ENCODE data around the gene KDM4C. TPM values are rescaled to one million over a fixed set of nuclear protein-coding genes. Genes with fewer than 3 reads are reported as not detected.

The KDM4C gene
- polyA plus RNA-seq, 1 donor (not counting 4 experiments of a cell fraction or from before 2014, with no cell fraction given) = 17.2 TPM

DNA sequence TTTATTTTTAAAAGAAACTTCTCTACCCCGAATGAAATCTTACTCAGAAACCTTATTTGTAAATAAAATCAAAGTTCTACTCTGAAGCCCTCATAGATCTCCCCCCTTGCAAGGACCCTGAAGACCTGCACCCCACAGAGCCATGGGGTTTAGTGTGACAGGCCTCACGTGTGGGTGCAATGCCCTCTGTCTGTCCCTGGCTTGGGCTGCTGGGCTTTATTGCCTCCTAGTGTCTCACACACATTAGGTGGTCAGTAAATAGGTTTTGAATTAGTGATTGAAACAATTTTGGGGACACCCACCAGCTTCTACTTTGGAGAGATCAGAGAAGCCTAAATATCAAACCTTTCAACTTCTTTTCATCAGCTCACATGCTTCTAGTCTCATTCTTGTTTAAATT, 403.7 kb downstream of the KDM4C start:
- Histone ChIP-seq H3K36me3 (ENCODE audit: control insufficient read depth in 2 of 2, extremely low read depth in 1 of 2, insufficient read depth in 2 of 2, low read length in 2 of 2) (no peaks in the 10 kb centered on the region), H3K4me2 (ENCODE audit: control insufficient read depth, extremely low read depth, insufficient read depth, low read depth, low read length) (no peak overlapping the region), H3K9me1 (ENCODE audit: control insufficient read depth, extremely low read depth, insufficient read depth, low read length) (no peaks in the 10 kb centered on the region), H3K9ac (ENCODE audit: control insufficient read depth, extremely low read depth, insufficient read depth, low read length) (no peak overlapping the region), H2AFZ (ENCODE audit: control insufficient read depth, low read length) (no peak overlapping the region), H3K4me3 (ENCODE audit: control insufficient read depth in 2 of 3, extremely low read depth in 1 of 3, insufficient read depth in 2 of 3, low read depth in 1 of 3, low read length in 3 of 3) (no peak overlapping the region), H3K9me3 (ENCODE audit: control insufficient read depth, low read depth, low read length) (no peaks in the 10 kb centered on the region), H3K27me3 (ENCODE audit: control insufficient read depth, extremely low read depth, insufficient read depth, low read length) (no peaks in the 10 kb centered on the region), H4K20me1 (ENCODE audit: control insufficient read depth, extremely low read depth, insufficient read depth, low read length) (no peaks in the 10 kb centered on the region), H3K27ac (ENCODE audit: control insufficient read depth, insufficient read depth, low read length) (no peak overlapping the region), H3K79me2 (ENCODE audit: control insufficient read depth, insufficient read depth, low read length) (no peaks in the 10 kb centered on the region), H3K4me1 (ENCODE audit: control insufficient read depth, extremely low read depth, insufficient read depth, low read length) (no peaks in the 10 kb centered on the region)
- no peak for DNase-seq (ENCODE audit: low read depth, low spot score)
- dilution Hi-C loops (cut with MboI; ENCODE audit: extremely low pct_ligation_motif_present, low sequenced_read_pairs) = no loop called here
- FAIRE-seq = no peak
- no peak for TF ChIP-seq EZH2 (IDR thresholded peaks at IDR 0.05; ENCODE audit: low read length)
- TF ChIP-seq, protein P1, sequence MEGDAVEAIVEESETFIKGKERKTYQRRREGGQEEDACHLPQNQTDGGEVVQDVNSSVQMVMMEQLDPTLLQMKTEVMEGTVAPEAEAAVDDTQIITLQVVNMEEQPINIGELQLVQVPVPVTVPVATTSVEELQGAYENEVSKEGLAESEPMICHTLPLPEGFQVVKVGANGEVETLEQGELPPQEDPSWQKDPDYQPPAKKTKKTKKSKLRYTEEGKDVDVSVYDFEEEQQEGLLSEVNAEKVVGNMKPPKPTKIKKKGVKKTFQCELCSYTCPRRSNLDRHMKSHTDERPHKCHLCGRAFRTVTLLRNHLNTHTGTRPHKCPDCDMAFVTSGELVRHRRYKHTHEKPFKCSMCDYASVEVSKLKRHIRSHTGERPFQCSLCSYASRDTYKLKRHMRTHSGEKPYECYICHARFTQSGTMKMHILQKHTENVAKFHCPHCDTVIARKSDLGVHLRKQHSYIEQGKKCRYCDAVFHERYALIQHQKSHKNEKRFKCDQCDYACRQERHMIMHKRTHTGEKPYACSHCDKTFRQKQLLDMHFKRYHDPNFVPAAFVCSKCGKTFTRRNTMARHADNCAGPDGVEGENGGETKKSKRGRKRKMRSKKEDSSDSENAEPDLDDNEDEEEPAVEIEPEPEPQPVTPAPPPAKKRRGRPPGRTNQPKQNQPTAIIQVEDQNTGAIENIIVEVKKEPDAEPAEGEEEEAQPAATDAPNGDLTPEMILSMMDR (optimal IDR thresholded peaks at IDR 0.05 in 1 of 3, IDR thresholded peaks at IDR 0.05 in 1 of 3, conservative IDR thresholded peaks at IDR 0.05 in 1 of 3; ENCODE audit: extremely low read depth in 1 of 3, insufficient read depth in 2 of 3, low read length in 3 of 3) = no peak

DNA sequence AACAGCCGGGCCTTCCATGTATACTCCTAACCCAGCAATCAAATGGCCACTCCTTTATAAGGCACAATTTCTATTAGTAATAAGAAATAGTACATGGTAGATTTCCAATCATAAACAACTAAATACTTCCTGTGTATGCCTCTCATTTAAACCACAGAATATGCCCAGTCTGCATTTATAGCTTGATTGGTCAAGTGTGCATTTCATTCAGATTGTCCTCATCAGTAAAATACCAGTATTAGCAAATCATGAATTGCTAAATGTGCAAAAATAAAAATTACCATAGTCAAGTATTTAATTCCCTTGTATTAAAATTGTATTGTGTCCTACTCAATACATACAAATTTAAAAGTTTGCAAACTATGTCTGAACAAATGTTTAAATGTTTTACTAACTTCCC, 406.2 kb downstream of the KDM4C start:
- FAIRE-seq (no peak), DNase-seq (ENCODE audit: low read depth, low spot score) (no peak)
- Histone ChIP-seq H3K27me3 (ENCODE audit: control insufficient read depth, extremely low read depth, insufficient read depth, low read length) (no peaks in the 10 kb centered on the region), H3K27ac (ENCODE audit: control insufficient read depth, insufficient read depth, low read length) (no peak overlapping the region), H3K4me3 (ENCODE audit: control insufficient read depth in 2 of 3, extremely low read depth in 1 of 3, insufficient read depth in 2 of 3, low read depth in 1 of 3, low read length in 3 of 3) (no peak overlapping the region), H3K9me1 (ENCODE audit: control insufficient read depth, extremely low read depth, insufficient read depth, low read length) (no peaks in the 10 kb centered on the region), H3K4me2 (ENCODE audit: control insufficient read depth, extremely low read depth, insufficient read depth, low read depth, low read length) (no peak overlapping the region), H3K79me2 (ENCODE audit: control insufficient read depth, insufficient read depth, low read length) (no peaks in the 10 kb centered on the region), H3K9ac (ENCODE audit: control insufficient read depth, extremely low read depth, insufficient read depth, low read length) (no peak overlapping the region), H3K4me1 (ENCODE audit: control insufficient read depth, extremely low read depth, insufficient read depth, low read length) (no peaks in the 10 kb centered on the region), H3K36me3 (ENCODE audit: control insufficient read depth in 2 of 2, extremely low read depth in 1 of 2, insufficient read depth in 2 of 2, low read length in 2 of 2) (no peaks in the 10 kb centered on the region), H2AFZ (ENCODE audit: control insufficient read depth, low read length) (no peak overlapping the region), H4K20me1 (ENCODE audit: control insufficient read depth, extremely low read depth, insufficient read depth, low read length) (no peaks in the 10 kb centered on the region), H3K9me3 (ENCODE audit: control insufficient read depth, low read depth, low read length) (no peaks in the 10 kb centered on the region)
- no peak for TF ChIP-seq EZH2 (IDR thresholded peaks at IDR 0.05; ENCODE audit: low read length)
- TF ChIP-seq, protein P1 (optimal IDR thresholded peaks at IDR 0.05 in 1 of 3, IDR thresholded peaks at IDR 0.05 in 1 of 3, conservative IDR thresholded peaks at IDR 0.05 in 1 of 3; ENCODE audit: extremely low read depth in 1 of 3, insufficient read depth in 2 of 3, low read length in 3 of 3) = no peak
- dilution Hi-C loops (cut with MboI; ENCODE audit: extremely low pct_ligation_motif_present, low sequenced_read_pairs) = no loop called here
